NK-92 (cell line): ENCODE data around the gene DPEP2NB.
"Not testable (repeated sequence)": the region's sequence is repeated elsewhere in the genome, so short reads cannot be mapped to it uniquely, and the experiment has no call there.

Source experiments
- DNase-seq: peaks from one replicate; lab custom pipeline; 2025; ENCODE audit not compliant: unreplicated experiment; lab: John Stamatoyannopoulos, UW

The DPEP2NB gene

DNA sequence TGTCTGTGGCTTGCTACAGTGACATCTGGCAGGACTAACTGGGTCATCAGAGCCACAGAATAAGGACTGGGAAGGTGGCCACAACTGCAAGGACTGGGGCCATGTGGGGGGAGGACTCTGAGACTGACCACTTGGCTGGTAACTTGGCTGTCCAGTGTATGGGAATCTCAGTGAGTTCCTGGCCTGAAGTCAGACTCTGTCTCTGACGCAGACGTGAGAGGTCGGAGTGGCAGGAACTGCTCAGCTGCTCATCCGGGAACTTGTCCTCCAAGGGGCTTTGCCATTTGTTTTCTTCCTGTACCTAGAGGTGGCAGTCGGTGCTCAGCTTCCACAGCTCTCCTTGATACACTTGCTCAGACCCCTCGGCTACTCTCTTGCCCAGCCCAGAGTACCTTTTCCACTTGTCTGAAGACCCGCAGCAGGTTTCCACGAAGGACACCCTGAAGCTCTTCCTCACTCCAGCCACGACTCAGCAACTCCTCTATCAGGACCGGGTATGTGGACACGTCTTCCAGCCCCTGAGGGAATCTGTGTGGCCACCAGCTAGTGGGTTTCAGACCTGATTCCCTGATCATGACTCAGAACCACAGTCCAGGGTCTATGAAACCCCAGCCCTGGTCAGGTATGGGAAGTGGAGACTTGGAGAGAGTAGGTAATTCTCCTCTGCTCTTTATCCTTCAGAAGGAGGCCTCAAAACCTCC is 28.1 kb downstream of the DPEP2NB start:
- no peak for DNase-seq

DNA sequence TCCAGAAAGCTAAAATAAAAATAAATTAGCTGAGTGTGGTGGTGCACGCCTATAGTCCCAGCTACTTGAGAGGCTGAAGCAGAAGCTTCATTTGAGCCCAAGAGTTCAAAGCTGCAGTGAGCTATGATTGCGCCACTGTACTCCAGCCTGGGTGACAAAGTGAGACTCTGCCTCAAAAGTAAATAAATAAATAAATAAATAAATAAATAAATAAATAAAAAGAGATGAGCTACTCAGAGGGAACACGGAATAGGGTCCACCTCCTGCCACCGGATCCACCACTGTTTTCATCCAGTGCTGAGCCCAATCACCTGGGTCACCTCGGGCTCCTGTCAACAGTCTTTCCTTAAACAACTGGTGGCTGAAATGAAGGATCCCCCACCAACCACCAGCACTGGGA is 28.8 kb downstream of the DPEP2NB start:
- DNase-seq: no peak

DNA sequence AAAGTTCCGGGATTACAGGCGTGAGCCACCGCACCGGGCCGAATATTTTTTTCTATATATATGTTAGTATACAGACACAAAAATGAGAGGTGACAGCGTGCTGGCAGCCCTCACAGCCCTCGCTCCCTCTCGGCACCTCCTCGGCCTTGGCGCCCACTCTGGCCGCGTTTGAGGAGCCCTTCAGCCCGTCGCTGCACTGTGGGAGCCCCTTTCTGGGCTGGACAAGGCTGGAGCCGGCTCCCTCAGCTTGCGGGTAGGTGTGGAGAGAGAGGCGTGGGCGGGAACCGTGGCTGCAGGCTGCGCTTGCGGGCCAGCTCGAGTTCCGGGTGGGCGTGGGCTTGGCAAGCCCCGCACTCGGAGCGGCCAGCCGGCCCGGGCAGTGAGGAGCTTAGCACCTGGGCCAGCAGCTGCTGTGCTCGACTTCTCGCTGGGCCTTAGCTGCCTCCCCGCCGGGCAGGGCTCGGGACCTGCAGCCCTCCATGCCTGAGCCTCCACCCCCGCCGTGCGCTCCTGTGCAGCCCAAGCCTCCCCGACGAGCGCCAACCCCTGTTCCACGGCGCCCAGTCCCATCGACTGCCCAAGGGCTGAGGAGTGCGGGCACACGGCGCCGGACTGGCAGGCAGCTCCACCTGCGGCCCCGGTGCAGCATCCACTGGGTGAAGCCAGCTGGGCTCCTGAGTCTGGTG is 33.6 kb downstream of the DPEP2NB start:
- no peak for DNase-seq

DNA sequence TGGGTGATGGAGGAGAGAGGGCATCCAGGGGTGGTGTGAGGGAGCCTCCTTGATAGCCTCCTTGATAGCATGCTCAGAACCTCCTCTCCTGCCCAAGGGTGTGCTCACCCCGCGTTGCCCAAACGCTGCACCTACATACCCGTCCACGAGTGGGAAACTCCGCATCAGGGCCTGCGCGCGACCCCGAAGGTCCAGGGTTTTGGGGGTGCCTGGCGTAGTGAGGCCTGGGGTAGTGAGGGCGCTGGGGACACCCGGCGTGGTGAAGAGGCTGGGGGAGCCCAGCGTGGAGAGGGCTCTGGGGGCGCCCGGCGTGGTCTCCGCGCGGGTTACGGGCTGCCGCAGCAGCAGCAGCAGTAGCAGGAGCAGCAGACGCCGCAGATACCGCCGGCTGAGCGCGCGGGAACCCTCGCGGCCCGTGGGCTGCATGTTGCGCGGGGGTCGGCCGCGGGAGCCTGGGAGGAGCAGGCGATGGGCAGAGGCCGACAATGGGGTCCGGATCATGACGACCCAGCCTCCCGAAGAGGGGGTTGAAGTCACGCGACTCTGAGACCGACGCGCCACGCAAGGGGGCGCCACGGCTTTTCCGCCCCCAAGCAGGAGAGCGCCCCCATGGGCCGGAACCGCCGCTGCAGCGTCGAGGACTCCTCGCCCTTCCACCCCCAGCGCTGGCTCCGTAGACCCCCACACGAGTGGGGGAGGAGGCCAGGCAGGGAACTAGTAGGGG is 35.6 kb downstream of the DPEP2NB start, which contains the start of gene DPEP3:
TSS of gene DPEP3 (minus strand) at position 545 of the 724 bp plus-strand sequence. CDS start at position 426, 119 bp downstream.
- no peak for DNase-seq

DNA sequence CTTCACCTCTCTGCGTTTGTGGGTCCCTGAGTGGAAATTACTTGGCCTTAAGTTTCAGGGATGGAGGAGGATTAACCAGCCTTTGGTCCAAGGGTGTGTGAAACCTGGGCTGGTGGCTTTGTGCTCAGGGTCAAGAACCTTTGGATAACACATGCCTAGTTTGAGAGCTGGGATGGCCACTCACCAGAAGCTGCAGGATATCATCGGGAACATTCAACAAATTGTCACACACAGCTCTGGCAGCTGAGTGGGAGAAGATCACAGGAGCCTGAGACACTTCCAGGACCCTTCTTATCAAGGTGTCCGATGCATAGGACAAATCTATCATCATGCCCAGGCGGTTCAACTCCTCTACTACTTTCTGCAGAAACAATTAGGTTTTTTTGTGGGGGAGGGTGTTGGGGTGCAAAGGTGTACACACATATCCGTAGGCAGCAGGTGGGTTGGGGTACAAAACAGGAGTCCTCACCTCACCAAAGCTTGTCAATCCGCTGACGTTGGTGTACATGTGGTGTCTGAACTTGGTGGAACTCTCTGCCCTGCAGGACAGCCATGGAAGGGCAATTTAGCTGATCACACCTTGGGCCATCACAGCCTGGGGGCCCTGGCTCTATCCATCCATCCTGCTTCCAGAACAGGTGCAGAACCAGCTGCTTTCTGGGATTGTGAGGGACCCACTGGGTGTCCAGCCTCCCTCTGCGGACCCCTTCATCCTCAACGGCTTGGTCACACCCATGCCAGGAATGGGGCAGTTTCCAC is 38.1 kb downstream of the DPEP2NB start:
- DNase-seq: no peak

DNA sequence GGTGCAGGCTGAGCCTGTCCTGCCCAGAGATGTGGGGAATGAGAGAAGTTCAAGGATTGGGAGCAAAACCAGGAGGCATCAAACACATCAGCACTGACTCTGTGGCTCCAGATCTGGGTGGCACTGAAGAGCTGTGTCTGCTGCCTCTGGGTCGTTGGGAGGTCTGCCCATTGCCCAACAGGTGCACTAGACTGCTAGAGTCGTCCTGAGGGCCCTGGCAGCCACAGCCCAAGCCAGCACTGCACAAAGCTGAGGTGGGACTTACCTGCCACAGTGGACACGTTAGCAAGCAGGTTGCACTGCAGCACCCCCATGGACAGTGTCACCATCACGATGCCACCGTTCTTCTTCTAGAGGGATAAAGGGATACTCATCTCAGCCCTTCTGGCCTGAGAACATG is 38.7 kb downstream of the DPEP2NB start:
- DNase-seq: no peak

DNA sequence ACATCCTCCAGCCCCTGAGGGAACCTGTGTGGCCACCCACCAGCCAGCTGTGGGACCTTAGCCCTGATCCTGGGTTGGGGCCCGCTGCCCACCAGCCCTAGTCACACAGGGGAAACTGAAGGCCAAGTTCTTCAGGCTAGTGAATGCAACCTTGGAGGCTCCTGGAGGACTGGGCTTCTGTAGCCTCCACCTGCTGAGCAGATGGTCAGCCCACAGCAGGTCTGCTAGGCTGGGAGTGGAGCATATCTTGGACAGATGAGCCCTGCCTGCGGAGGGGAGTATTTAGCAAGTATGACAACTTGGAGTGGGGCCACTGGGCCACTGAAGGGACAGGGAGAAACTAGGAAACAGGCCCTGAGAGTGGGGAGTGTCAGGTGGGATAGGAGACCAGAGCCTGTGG is 39.5 kb downstream of the DPEP2NB start:
- no peak for DNase-seq

DNA sequence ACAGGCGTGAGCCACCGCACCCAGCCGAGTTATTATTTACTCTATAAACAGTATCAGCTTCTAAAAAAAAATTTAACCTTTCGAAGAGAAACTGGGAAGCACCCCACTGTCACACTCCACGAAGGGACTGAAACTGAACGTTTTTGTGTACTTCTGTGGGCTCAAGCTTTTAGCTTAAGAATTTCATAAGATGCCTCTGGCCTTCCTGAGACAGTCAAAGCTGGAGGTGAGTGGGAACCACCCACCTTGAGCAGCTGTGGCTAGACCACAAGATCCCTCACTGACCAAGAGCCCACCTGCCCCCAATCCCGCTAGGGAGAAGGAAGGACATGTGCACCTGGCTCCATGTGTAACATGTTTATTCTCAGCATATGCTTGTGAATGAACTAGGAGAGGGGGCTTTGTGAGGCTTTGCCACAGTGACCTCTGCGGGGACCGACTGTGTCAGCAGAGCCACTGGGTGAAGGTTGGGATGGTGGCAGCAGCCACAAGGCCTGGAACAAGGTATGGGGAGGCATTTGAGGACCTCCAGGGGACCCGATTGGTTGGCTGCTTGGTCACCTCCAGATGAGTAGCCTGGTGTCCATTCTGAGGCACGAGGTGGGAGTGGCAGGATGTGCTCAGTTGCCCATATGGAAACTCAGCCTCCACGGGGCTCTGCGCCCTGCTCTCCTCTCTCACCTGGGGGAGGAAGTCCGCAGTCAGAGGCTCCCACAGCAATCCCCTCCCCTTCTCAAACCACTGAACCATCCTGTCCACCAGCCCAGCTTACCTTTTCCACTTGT is 40.2 kb downstream of the DPEP2NB start:
- no peak for DNase-seq

DNA sequence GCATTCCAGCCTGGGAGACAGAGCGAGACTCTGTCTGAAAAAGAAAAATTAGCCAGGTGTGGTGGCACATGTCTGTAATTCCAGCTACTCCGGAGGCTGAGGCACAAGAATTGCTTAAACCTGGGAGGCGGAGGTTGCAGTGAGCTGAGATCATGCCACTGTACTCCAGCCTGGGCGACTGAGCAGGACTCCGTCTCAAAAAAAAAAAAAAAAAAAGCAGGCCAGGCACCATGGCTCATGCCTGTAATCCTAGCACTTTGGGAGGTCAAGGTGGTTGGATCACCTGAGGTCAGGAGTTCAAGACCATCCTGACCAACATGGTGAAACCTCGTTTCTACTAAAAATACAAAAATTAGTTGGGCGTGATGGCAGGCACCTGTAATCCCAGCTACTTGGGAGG is 43.4 kb downstream of the DPEP2NB start:
- not testable (repeated sequence) for DNase-seq

DNA sequence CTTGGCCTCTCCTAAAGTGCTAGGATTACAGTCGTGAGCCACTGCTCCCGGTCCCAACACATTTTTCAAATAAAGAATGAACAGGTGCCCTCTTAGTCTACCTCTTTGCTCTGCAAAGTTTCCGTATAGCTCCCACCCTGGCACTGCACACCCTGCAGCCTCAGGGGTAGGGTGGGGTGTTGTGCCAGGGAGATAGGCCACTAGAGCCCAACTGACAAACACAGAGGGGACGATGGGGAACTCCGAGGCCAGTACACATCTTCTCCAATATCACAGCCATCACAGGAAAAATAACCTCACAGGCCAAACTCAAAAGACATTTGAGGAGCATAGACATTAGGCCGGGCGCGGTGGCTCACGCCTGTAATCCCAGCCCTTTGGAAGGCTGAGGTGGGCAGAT is 44.6 kb downstream of the DPEP2NB start:
- DNase-seq: no peak

DNA sequence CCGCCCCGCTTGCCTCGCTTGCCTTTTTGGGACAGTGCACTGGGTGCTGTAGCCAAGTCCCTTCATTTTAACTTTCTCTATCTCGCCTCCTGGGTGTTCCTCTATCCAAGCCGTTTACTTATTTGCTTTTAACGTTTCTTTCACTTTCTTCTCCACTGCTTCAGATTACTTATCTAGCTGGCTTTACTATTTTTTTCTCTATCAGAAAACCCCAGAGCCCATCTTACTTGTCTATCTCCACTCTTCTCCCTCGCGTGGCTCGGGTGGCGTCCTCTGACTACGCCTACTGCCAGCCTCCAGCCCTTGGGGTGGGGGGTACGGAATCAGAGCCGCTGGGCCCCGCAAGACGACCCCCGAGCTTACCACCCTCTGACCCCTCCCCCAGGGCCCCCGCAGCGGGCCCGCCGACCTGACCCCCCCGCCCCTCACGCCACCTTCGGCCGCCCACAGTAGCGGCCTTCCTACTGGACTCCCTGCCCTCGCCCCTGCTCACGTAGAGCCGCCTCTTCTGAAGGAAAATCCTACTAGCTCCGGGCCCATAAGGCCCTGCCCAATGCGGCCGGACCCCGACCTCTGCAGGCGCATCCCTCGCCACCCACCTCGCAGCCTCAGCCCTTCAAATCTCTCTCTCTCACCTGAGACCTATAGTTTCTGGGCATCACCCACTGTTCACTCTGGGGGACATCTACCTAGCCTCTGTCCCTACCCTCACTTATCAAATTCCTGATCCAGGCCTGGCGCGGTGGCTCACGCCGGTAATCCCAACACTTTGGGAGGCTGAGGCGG is 46.3 kb downstream of the DPEP2NB start:
- no peak for DNase-seq

DNA sequence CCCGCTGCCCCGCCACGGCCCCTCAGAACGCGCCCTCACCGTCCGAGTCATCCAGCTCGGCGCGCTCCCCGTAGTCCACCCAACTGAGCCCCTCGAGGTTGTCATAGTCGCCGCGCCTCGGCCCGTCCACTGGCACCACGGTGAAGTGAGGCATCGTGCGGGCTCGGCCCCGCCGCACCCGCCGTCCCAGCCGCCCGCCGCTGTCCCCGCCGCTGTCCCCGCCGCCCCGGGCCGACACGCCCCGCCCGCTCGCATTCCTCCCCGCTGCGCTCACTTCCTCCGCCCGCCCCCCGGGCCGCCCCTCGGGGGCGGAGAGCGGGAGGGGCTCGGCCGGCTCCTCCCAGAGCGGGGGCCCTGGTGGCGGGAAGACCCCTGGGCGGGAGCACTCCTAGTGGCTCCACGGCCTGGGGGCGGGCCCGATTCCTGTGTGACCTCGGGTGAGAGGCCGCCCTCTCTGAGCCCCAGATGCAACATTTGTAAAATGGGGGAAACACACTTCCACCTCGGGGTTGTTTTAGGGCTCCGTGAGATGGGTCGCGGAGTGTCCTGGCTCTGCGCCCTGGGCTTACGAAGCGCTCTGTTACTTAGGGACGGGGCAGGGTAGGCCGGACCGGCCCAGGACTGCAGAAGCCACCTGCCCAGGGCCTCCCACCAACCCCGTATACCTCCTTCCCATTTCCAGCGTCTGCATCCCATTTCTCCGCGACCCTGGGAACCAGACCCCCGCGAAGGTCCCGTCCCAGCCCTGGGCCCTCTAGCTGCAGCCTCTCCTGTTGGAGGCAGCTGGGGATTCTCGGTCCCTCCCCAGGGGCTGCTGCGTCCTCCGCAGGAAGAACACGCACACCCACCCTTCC is 47.1 kb downstream of the DPEP2NB start, which contains the start of gene SLC12A4:
TSS of gene SLC12A4 (minus strand) at position 238 of the 854 bp plus-strand sequence. CDS start at position 154, 84 bp downstream.
- peak; percentile 25 for DNase-seq

DNA sequence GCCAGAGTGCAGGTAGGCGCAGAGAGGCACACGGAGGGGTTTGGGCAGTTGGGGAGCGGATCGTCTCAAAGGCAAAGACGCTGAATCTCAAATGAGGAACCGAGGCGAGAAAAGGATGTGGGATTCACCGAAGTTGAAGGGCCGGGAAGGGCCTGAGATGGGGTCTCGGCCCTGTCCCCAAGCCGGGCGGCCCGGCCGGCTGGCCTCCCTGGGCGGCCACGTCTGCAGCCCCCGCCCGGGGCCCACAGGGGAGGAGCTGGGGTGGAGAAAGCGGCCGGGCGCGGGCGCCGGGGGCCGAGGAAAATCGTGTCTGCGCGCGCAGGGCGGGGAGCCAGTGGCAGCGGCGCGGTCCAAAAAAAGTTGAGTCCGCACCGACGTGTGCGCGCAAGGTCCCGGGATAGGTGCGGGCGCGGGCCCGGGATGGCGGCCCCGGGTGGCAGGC is 47.7 kb downstream of the DPEP2NB start:
- DNase-seq: no peak

DNA sequence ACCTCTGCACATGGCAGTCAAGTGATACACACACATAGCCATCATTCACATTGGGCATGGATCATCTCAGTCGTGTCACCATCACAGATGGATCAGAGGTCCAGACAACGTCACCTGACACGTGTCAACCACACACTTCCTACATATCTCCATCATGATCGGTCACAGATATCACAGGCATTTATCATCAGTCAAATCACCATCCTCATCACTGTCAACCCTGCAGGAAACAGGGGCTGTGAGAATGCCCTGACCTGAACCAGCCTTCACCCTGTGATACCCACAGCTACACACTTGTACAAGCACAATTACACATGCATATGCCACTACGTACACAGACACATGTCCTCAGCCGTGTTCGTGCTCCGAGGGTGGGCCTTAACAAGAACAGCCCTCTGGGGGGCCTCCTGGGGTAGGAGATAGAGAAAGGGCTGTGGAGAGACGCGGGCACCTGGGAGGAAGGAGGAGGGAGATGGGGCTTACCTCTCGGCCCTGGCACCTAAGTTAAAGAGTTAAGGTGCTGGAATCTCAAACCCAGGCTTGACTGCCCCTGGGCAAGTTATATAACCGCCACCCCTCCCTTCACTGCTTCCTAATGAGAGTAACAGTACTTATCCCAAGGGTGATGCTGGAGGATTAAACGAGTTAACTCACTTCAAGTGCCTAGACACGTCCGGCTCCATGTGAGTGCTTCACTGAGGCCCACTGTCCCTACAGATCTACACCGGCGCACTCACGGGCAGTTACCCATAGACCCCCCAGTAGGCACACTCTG is 48.3 kb downstream of the DPEP2NB start:
- DNase-seq: no peak

DNA sequence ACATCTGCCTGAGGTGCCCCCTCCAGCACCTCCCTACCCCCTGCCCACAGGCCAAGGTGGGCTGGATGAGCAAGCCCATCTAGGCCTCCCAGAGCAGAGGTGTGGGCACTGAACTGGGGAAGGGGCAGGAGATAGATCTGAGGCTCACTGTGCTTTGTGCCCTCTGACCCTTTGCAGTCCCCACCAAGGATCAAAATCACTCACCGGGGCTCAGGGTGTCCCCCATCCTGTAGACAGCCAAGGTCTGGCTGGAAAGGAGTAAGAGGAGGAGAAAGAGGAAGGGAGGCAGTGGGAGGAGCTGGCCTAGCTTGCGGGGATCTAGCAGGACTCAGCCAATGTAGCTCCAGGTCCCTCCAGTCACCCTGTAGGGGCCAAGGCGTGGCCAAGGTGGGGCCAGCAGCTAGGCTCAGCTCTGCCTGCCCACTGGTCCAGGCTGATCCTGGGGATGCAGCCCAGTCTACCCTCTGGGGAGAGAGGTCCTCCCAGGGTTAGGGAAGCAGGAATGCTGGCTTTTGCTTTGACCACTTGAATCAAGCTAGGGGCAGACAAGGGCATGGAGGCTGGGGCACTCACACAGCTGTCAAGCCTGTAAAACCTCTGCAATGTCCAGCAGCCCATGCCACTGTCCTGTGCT is 49.0 kb downstream of the DPEP2NB start:
- DNase-seq: no peak

DNA sequence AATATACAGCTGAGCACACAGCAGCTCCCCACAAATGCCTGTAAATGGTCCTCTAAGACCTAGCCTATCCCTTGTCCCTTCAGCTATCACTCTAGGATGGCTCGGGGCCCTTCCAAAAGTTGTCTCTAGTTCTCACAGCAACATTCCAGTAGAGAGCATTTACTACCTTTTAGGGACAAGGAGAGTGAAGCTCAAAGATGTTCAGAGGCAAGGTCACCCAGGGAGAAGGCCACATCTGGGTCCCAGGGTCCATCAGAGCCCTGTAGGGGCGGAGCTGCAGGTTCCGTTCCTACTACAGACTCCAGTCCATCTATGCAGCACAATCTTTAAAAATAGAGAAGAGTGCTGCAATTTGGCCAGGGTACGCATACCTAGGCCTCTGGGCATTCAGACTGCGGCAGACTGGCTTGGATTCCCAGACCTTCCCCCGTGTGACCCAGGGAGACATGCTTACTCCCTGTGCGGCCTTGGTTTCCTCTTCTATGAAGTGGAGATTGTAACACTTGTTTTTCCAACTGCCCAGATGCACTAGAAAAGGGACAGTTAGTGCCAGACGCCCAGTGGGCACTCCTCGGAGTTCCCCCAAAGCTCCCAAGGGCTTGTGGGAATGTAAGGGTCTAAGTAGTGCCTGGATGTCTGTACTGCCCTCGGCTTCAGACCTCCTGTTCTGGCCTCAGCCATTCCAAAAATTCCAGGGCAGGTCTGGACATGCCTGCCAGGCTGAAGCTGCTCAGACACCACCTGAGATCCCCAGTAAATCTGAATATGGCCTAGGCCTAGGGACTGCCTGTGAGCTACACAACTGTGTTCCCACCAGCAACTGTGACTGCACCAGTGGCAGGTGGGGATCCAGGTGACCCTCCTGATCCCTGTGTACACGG is 49.8 kb downstream of the DPEP2NB start:
- DNase-seq: no peak
